KMS-11 (cell line): ENCODE results near the gene SLC25A21.

Experiments used
- H2AFZ ChIP-seq: fragments of 200-600 bp; sonication (generic); 2 replicates; pipeline ENCODE4 v1.6.1; 2016; ENCODE audit warnings: antibody characterized with exemption, mixed run types, low read depth
- H3K27ac ChIP-seq: fragments of 200-600 bp; sonication (generic); 2 replicates; pipeline ENCODE4 v1.6.1; 2016; ENCODE audit warnings: mild to moderate bottlenecking, mixed run types
- H3K27me3 ChIP-seq: fragments of 200-600 bp; sonication (generic); 2 replicates; pipeline ENCODE4 v1.6.1; 2017; ENCODE audit warnings: mild to moderate bottlenecking, low read depth, mixed run types, moderate library complexity; ENCODE audit not compliant: insufficient read depth
- H3K36me3 ChIP-seq: fragments of 200-600 bp; sonication (generic); 2 replicates; pipeline ENCODE4 v1.6.1; 2017; ENCODE audit warnings: mild to moderate bottlenecking, mixed run types; ENCODE audit not compliant: insufficient read depth
- H3K4me1 ChIP-seq: fragments of 200-600 bp; sonication (generic); 2 replicates; pipeline ENCODE4 v1.6.1; 2016; ENCODE audit warnings: mild to moderate bottlenecking, low read depth, mixed run types; ENCODE audit not compliant: poor library complexity, severe bottlenecking
- H3K4me2 ChIP-seq: fragments of 200-600 bp; sonication (generic); 2 replicates; pipeline ENCODE4 v1.7.0; 2016; ENCODE audit warnings: mild to moderate bottlenecking, mixed run types
- H3K4me3 ChIP-seq: fragments of 200-600 bp; sonication (generic); IDR thresholded peaks from 2 replicates; pipeline ENCODE4 v1.6.1; 2017; ENCODE audit warnings: low read depth, low read length, mixed read lengths; ENCODE audit not compliant: insufficient read depth
- H3K79me2 ChIP-seq: fragments of 200-600 bp; sonication (generic); 2 replicates; pipeline ENCODE4 v1.6.1; 2016; ENCODE audit warnings: low read depth, mixed run types; ENCODE audit not compliant: insufficient read depth
- H3K9ac ChIP-seq: fragments of 200-600 bp; sonication (generic); 2 replicates; pipeline ENCODE4 v1.6.1; 2016; ENCODE audit warnings: mild to moderate bottlenecking, mixed run types
- H4K20me1 ChIP-seq: fragments of 200-600 bp; sonication (generic); 2 replicates; pipeline ENCODE4 v1.6.1; 2016; ENCODE audit warnings: mild to moderate bottlenecking, mixed run types; ENCODE audit not compliant: insufficient read depth
- CTCF ChIP-seq: fragments of 200-600 bp; sonication (generic); conservative IDR thresholded peaks from 2 replicates; pipeline ENCODE4 v1.6.1; 2017; ENCODE audit warnings: low read depth, mild to moderate bottlenecking, antibody characterized with exemption, low read length, moderate library complexity, mixed read lengths

The SLC25A21 gene

GRCh38 chr14:37036669-37037341 is 135.6 kb downstream of the SLC25A21 start:
- no peaks in the 10 kb centered on the region for H3K27me3 ChIP-seq
- no peaks in the 10 kb centered on the region for H3K36me3 ChIP-seq
- H3K9ac ChIP-seq, result no peak overlapping the region
- no peak overlapping the region for H3K4me3 ChIP-seq
- no peak overlapping the region for H3K4me2 ChIP-seq
- H2AFZ ChIP-seq, result no peak overlapping the region
- no peak for TF ChIP-seq CTCF
- H4K20me1 ChIP-seq, result no peaks in the 10 kb centered on the region
- H3K4me1 ChIP-seq, result no peaks in the 10 kb centered on the region
- no peak overlapping the region for H3K27ac ChIP-seq
- H3K79me2 ChIP-seq, result no peaks in the 10 kb centered on the region

GRCh38 chr14:37035401-37035800 is 137.0 kb downstream of the SLC25A21 start:
- Histone ChIP-seq H3K4me2 (no peak overlapping the region), H3K9ac (no peak overlapping the region), H3K36me3 (no peaks in the 10 kb centered on the region), H3K27ac (no peak overlapping the region), H3K4me1 (no peaks in the 10 kb centered on the region), H3K79me2 (no peaks in the 10 kb centered on the region), H3K4me3 (no peak overlapping the region), H4K20me1 (no peaks in the 10 kb centered on the region), H3K27me3 (no peaks in the 10 kb centered on the region), H2AFZ (no peak overlapping the region)
- TF ChIP-seq CTCF, result no peak

- H3K4me1 ChIP-seq, result no peaks in the 10 kb centered on the region
Measured at GRCh38 chr14:37034410-37035285, 137.8 kb downstream of the SLC25A21 start.

GRCh38 chr14:37032863-37033262 is 139.5 kb downstream of the SLC25A21 start:
- no peak overlapping the region for H3K27ac ChIP-seq
- H3K4me2 ChIP-seq, result no peak overlapping the region
- H3K4me3 ChIP-seq, result no peak overlapping the region
- no peaks in the 10 kb centered on the region for H3K4me1 ChIP-seq
- no peaks in the 10 kb centered on the region for H3K36me3 ChIP-seq
- no peak overlapping the region for H3K9ac ChIP-seq
- no peak overlapping the region for H2AFZ ChIP-seq
- TF ChIP-seq CTCF, result no peak
- no peaks in the 10 kb centered on the region for H3K27me3 ChIP-seq
- no peaks in the 10 kb centered on the region for H3K79me2 ChIP-seq
- no peaks in the 10 kb centered on the region for H4K20me1 ChIP-seq

More at GRCh38 chr14:37034410-37035285, 137.8 kb downstream of the SLC25A21 start:
- Histone ChIP-seq H3K27me3 (no peaks in the 10 kb centered on the region), H3K4me2 (no peak overlapping the region), H3K9ac (no peak overlapping the region), H3K4me3 (no peak overlapping the region), H3K36me3 (no peaks in the 10 kb centered on the region), H4K20me1 (no peaks in the 10 kb centered on the region), H3K27ac (no peak overlapping the region), H2AFZ (no peak overlapping the region), H3K79me2 (no peaks in the 10 kb centered on the region)
- TF ChIP-seq CTCF, result no peak
